Spleen (tissue), 11 donors: ENCODE data around the gene TAC3. TPM values are rescaled to one million over a fixed set of nuclear protein-coding genes. Genes with fewer than 3 reads are reported as not detected.

Source experiments
- DNase-seq: peaks from one replicate; pipeline ENCODE4 v3.0.0-alpha.2; 2020
- H3K27ac ChIP-seq, 8 donors: fragments of 200-600 bp; sonication (generic) in 7 of 8; 1 replicate in 4 of 8; 2 replicates in 4 of 8; pipeline versions ENCODE4 v1.5.0 to v1.8.0; 2016 to 2021; ENCODE audit warnings: inconsistent platforms in 4 of 8, mild to moderate bottlenecking in 4 of 8, moderate library complexity in 1 of 8
- H3K27me3 ChIP-seq, 7 donors: fragments of 200-600 bp; sonication (generic) in 6 of 7; replicated peaks in 1 of 7; 1 replicate in 4 of 7; 2 replicates in 3 of 7; pipeline versions ENCODE4 v1.5.0 to v1.8.0; 2016 to 2021; ENCODE audit warnings: inconsistent platforms in 3 of 7, mild to moderate bottlenecking in 1 of 7
- H3K36me3 ChIP-seq, 6 donors: fragments of 200-600 bp; sonication (generic) in 5 of 6; 1 replicate in 4 of 6; 2 replicates in 2 of 6; pipeline versions ENCODE4 v1.5.0 to v1.8.0; 2016 to 2021; ENCODE audit warnings: inconsistent platforms in 2 of 6
- H3K4me1 ChIP-seq, 6 donors: fragments of 200-600 bp; sonication (generic) in 5 of 6; 1 replicate in 3 of 6; 2 replicates in 3 of 6; pipeline versions ENCODE4 v1.5.0 to v1.8.0; 2016 to 2021; ENCODE audit warnings: inconsistent platforms in 3 of 6
- H3K4me3 ChIP-seq, 8 donors: fragments of 200-600 bp; sonication (generic) in 7 of 8; 1 replicate in 4 of 8; 2 replicates in 4 of 8; pipeline versions ENCODE4 v1.5.0 to v1.8.0; 2016 to 2021; ENCODE audit warnings: inconsistent platforms in 4 of 8, mild to moderate bottlenecking in 4 of 8, moderate library complexity in 2 of 8
- H3K9me3 ChIP-seq, 8 donors: fragments of 200-600 bp; sonication (generic) in 7 of 8; 1 replicate in 4 of 8; 2 replicates in 4 of 8; pipeline versions ENCODE4 v1.5.0 to v1.8.0; 2016 to 2021; ENCODE audit warnings: inconsistent platforms in 4 of 8
- CTCF ChIP-seq, 11 experiments: fragments of 200-600 bp in 7 of 11; fragments of 450-650 bp in 4 of 11; sonication (generic) in 4 of 11; IDR thresholded peaks in 8 of 11; conservative IDR thresholded peaks in 3 of 11; 1 replicate in 7 of 11; 2 replicates in 4 of 11; pipeline versions ENCODE4 v1.4.0 to v1.8.0; 2016 to 2021; ENCODE audit warnings: antibody characterized with exemption in 11 of 11, inconsistent platforms in 4 of 11, mild to moderate bottlenecking in 1 of 11
- POLR2A ChIP-seq, 3 donors: fragments of 450-650 bp; IDR thresholded peaks; one replicate each; pipeline ENCODE4 v1.5.1; 2017; ENCODE audit warnings: antibody characterized with exemption in 3 of 3, mild to moderate bottlenecking in 1 of 3
- POLR2AphosphoS5 ChIP-seq, 3 donors: sonication (generic); formaldehyde crosslinking; IDR thresholded peaks; one replicate each; pipeline ENCODE4 v1.5.1; 2017; ENCODE audit warnings: antibody characterized with exemption in 3 of 3
- WGBS, 5 donors: extraction: QIAGEN DNeasy Blood & Tissue Kit in 3 of 5; methylation state at CpG; one replicate each; pipeline versions ENCODE4 v1.1.5 to v1.1.7; 2013 to 2018; 5-methylcytosine and 5-hydroxymethylcytosine counted together
- intact Hi-C: fragments of 100-400 bp; cut with DNase I; formaldehyde crosslinking; loops from one replicate; pipeline ENCODE4 v1.15.0; 2023; ENCODE audit warnings: low total_unique reads
- polyA plus RNA-seq, 3 donors: library from polyadenylated mRNA; stranded (reverse); fragments of 200-250 nt; gene quantifications; one replicate each; pipeline ENCODE4 v1.2.1, GENCODE V29; 2013
- total RNA-seq, 7 donors: library from RNA; depleted of rRNA in 3 of 7; stranded (reverse); fragments of >200 nt in 3 of 7; fragmentation: NEBNext Ultra II Directional in 4 of 7; extraction: Animal tissue kit (Norgen Biotek cat#: 25700) in 4 of 7; gene quantifications; one replicate each; pipeline versions ENCODE4 v1.1.0 to v1.2.1, GENCODE V29; 2016 to 2021
- donor health status: healthy with polysubstance abuse.
- donor health status: DM: no; HTN: no; CAD: no; lungs with moderate emphysema.
- donor health status: DM: no; HTN: no; CAD: no.
- donor health status: Bipolar disorder and iron deficiency.
- donor health status: healthy.
- donor health status: DM: no; HTN: no; CAD: no.
- donor health status: DM: yes; HTN: yes; CAD: no.

TAC3 gene
- total and polyA plus RNA-seq, 10 donors, result 0.11 to 0.20 TPM; not detected in 8

DNA sequence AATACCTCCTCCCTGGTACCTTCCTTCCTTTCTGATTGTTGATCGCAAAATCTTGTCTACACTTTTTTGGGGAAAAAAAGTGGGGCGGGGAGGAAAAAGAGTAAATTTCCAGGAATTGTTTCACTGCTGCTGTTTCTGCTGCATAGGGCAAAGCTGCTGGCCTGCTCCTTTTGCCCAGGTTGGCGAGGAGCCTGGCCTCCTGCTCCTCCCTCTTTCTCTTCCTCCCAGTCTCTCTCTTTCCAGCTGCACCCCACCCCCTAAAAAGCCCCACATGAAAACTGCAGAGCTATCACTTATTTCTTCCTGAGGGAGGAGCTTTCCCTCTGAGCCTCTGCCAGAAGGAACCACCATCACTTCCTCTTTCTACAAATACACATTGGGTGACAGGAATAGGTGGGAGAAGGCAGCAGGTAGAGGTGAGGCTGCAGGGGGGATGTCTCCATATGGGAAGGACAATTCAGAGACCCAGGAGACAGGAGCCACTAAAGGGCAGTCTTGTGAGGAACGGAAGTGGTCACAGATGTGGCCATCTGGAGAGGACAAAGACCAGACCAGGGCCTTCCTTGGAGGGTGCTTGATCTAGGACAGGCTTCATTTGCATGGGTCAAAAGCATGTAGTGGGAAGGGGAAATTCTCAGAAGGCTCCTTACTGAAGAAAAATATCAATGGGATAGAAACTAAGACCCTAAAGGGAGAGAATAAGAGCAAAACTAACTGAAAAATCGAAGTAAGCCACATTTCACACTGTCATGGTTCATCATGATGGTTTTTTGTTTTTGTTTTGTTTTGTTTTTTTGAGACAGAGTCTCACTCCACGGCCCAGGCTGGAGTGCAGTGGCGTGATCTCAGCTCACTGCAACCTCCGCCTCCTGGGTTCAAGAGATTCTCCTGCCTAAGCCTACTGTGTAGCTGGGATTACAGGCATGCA is 24.7 kb downstream of the TAC3 start:
- DNase-seq, result peak; percentile 79
- H3K27ac ChIP-seq, result peak overlapping the region; percentile 58 to 85 (median 74)
- H3K4me3 ChIP-seq, result no peak overlapping the region
- H3K36me3 ChIP-seq, result peaks cover 0 to 19% (median 0%) of the 10 kb centered on the region in 6 donors
- peaks cover 20 to 83% (median 58%) of the 10 kb centered on the region in 6 donors for H3K4me1 ChIP-seq
- intact Hi-C loops, result loop anchor here (5.0 kb wide), 1 partner anchor 229 kb away; the partner anchor contains the start of gene HSD17B6
- WGBS, 5 donors, result 44 to 48% (median 44%) methylated on average over 8 of the region's 8 CpGs
- no peaks in the 10 kb centered on the region for H3K27me3 ChIP-seq
- no peaks in the 10 kb centered on the region for H3K9me3 ChIP-seq
- TF ChIP-seq POLR2A (IDR thresholded peaks at IDR 0.05) (no peak), POLR2AphosphoS5 (IDR thresholded peaks at IDR 0.05) (peak in 2 of 3 donors; percentile 56 to 58), CTCF (IDR thresholded peaks at IDR 0.05 in 8 of 11, conservative IDR thresholded peaks at IDR 0.05 in 3 of 11) (no peak)

- whole genome bisulfite sequencing, 5 donors, result 30 to 43% (median 30%) methylated on average over 7 of the region's 7 CpGs
- peak; percentile 74 for DNase-seq
- peak overlapping the region; percentile 51 to 85 (median 72) for H3K27ac ChIP-seq
- no peak overlapping the region for H3K4me3 ChIP-seq
- H3K4me1 ChIP-seq, result peaks cover 17 to 76% (median 54%) of the 10 kb centered on the region in 6 donors
- H3K36me3 ChIP-seq, result peaks cover 0 to 11% (median 0%) of the 10 kb centered on the region in 6 donors
- TF ChIP-seq POLR2AphosphoS5 (IDR thresholded peaks at IDR 0.05) (peak in 1 of 3 donors; percentile 70), POLR2A (IDR thresholded peaks at IDR 0.05) (no peak)
- H3K9me3 ChIP-seq, result no peaks in the 10 kb centered on the region
- no peaks in the 10 kb centered on the region for H3K27me3 ChIP-seq
- intact Hi-C loops, result loop anchor here (5.0 kb wide), 1 partner anchor 228 kb away; the partner anchor contains the start of gene HSD17B6
These were observed 25.5 kb downstream of the TAC3 start for GRCh38 chr12:56990648-56991318.

DNA sequence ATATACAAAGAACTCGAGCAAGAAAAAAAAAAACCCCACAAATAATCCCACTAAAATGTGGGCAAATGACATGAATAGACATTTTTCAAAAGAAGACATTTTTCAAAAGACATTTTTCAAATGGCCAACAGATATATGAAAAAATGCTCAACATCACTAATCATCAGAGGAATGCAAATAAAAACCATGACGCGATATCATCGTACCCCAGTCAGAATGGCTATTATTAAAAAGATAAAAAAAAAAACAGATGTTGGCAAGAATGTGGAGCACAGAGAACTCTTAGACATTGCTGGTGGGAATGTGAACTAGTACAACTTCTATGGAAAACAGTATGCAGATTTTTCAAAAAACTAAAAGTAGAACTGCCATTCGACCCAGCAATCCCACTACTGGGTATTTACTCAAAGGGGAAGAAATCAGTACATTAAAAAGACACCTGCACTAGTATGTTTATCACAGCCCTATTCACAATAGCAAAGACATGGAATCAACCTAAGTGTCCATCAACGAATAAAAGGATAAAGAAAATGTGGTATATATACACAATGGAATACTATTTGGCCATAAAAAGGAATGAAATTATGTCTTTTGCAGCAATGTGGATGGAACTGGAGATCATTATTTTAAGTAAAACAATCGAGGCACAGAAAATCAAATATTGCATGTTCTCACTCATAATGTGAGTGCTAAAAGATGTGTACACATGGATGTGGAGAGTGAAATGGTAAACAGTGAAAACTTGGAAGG is 26.3 kb downstream of the TAC3 start:
- TF ChIP-seq POLR2AphosphoS5 (IDR thresholded peaks at IDR 0.05) (no peak), CTCF (IDR thresholded peaks at IDR 0.05 in 8 of 11, conservative IDR thresholded peaks at IDR 0.05 in 3 of 11) (no peak), POLR2A (IDR thresholded peaks at IDR 0.05) (no peak)
- Histone ChIP-seq H3K27ac (peak overlapping the region in 5 of 8 donors; percentile 65 to 85 (median 82)), H3K4me1 (peaks cover 17 to 69% (median 51%) of the 10 kb centered on the region in 6 donors), H3K4me3 (no peak overlapping the region), H3K27me3 (no peaks in the 10 kb centered on the region), H3K36me3 (peaks cover 0 to 4% (median 0%) of the 10 kb centered on the region in 6 donors), H3K9me3 (no peaks in the 10 kb centered on the region)
- WGBS, 5 donors, result 81 to 90% (median 86%) methylated on average over 7 of the region's 7 CpGs
- intact Hi-C loops, result loop anchor here (5.0 kb wide), 2 partner anchors 153 to 228 kb away; partner anchors contain the start of gene HSD17B6
- no peak for DNase-seq

DNA sequence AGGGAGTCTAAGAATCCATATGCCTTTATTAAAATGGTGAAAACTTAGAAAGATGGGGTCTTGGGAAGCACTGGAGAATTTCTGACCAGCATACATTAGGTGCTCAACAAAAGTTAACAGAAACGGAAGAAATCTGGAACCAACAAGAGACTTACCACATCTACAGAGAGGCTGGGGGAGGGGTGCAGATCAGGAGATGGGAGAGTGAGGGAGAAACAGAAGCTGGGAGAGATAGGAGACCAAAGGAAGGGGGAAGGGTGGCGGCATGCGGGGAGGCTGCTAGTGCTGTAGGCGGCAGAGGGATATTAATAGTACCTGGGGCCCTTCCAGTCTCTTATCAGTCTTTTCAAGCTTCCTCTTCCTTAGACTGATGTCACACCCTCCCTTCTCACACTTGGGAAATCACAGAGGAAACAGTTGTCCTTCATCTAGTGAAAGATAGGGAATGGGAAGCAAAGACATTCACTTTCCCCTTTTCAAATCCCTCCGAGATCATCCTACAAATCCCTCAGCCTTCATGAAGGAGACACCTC is 28.1 kb downstream of the TAC3 start:
- peaks cover 17 to 60% (median 43%) of the 10 kb centered on the region in 6 donors for H3K4me1 ChIP-seq
- H3K9me3 ChIP-seq, result no peaks in the 10 kb centered on the region
- TF ChIP-seq POLR2AphosphoS5 (IDR thresholded peaks at IDR 0.05) (peak in 1 of 3 donors; percentile 12), POLR2A (IDR thresholded peaks at IDR 0.05) (no peak), CTCF (IDR thresholded peaks at IDR 0.05 in 8 of 11, conservative IDR thresholded peaks at IDR 0.05 in 3 of 11) (no peak)
- H3K4me3 ChIP-seq, result no peak overlapping the region
- intact Hi-C loops, result loop anchor here (5.0 kb wide), 1 partner anchor 151 kb away; no protein-coding TSS in a partner anchor
- H3K36me3 ChIP-seq, result no peaks in the 10 kb centered on the region
- WGBS, 5 donors, result 20 to 31% (median 29%) methylated on average over 5 of the region's 5 CpGs
- no peaks in the 10 kb centered on the region for H3K27me3 ChIP-seq
- peak overlapping the region in 5 of 8 donors; percentile 49 to 67 (median 64) for H3K27ac ChIP-seq
- peak; percentile 60 for DNase-seq
